K562 (cell line): ENCODE results near the gene HYOU1. TPM values are rescaled to one million over a fixed set of nuclear protein-coding genes. Genes with fewer than 3 reads are reported as not detected.

ENCODE experiments used
- ATF3 ChIP-seq, 2 experiments: fragments of 450-650 bp in 1 of 2; sonication (generic) in 1 of 2; formaldehyde crosslinking in 1 of 2; IDR thresholded peaks in 1 of 2; conservative IDR thresholded peaks in 1 of 2; 2 replicates each; pipeline versions ENCODE4 v1.6.1 to v1.8.1; 2016 to 2023; ENCODE audit warnings: mild to moderate bottlenecking in 2 of 2, moderate library complexity in 2 of 2, inconsistent platforms in 1 of 2, missing genetic modification reagents in 1 of 2
- BCLAF1 ChIP-seq, 2 experiments: fragments of 450-650 bp in 1 of 2; IDR thresholded peaks; 2 replicates each; pipeline ENCODE4 v1.6.1; 2011 to 2017; ENCODE audit warnings: low read depth in 2 of 2, antibody characterized with exemption in 1 of 2, borderline replicate concordance in 1 of 2, low read length in 1 of 2, mild to moderate bottlenecking in 1 of 2, mixed read lengths in 1 of 2; ENCODE audit not compliant: control insufficient read depth in 1 of 2
- ETS1 ChIP-seq: conservative IDR thresholded peaks from 2 replicates; pipeline ENCODE4 v1.6.1; 2011; ENCODE audit warnings: low read depth, mild to moderate bottlenecking, low read length; ENCODE audit not compliant: control insufficient read depth
- GABPA ChIP-seq: fragments of 200-800 bp; sonication (Bioruptor generic); conservative IDR thresholded peaks from 2 replicates; pipeline ENCODE4 v1.6.1; 2016; ENCODE audit warnings: low read depth, missing genetic modification characterization, missing compliant biosample characterization
- NR4A1 ChIP-seq, 2 experiments: fragments of 250-450 bp in 1 of 2; fragments of 450-650 bp in 1 of 2; sonication (Bioruptor Pico) in 1 of 2; IDR thresholded peaks; 2 replicates each; pipeline versions ENCODE4 v1.4.0 to v1.6.1; 2016 to 2020; ENCODE audit warnings: mild to moderate bottlenecking in 2 of 2, missing compliant biosample characterization in 1 of 2, missing genetic modification characterization in 1 of 2, moderate library complexity in 1 of 2
- PHF21A ChIP-seq: fragments of 450-650 bp; IDR thresholded peaks from 2 replicates; pipeline ENCODE4 v1.6.1; 2017; ENCODE audit warnings: low read depth, borderline replicate concordance
- SIRT6 ChIP-seq: IDR thresholded peaks from one replicate; pipeline ENCODE4 v1.6.1; 2012; ENCODE audit warnings: low read depth, mild to moderate bottlenecking, control low read depth, inconsistent platforms, low read length, moderate library complexity
- SMAD4 ChIP-seq: fragments of 250-450 bp; sonication (Bioruptor Pico); conservative IDR thresholded peaks from 2 replicates; pipeline ENCODE4 v1.8.0; 2021; ENCODE audit warnings: inconsistent platforms, mild to moderate bottlenecking, moderate library complexity
- SOX6 ChIP-seq: fragments of 450-650 bp; IDR thresholded peaks from 2 replicates; pipeline ENCODE4 v1.6.1; 2014; ENCODE audit warnings: mild to moderate bottlenecking
- SRSF9 ChIP-seq: fragments of 200-400 bp; formaldehyde crosslinking; IDR thresholded peaks from 2 replicates; pipeline ENCODE4 v1.6.1; 2017; ENCODE audit warnings: low read depth, low read length, borderline replicate concordance
- ZEB2 ChIP-seq: fragments of 450-650 bp; IDR thresholded peaks from 2 replicates; pipeline ENCODE4 v1.6.1; 2016
- ZNF431 ChIP-seq: sonication (generic); formaldehyde crosslinking; IDR thresholded peaks from 2 replicates; pipeline ENCODE4 v1.8.0; 2022; ENCODE audit warnings: mild to moderate bottlenecking, missing genetic modification reagents
- ZNF592 ChIP-seq: fragments of 450-650 bp; IDR thresholded peaks from 2 replicates; pipeline ENCODE4 v1.6.1; 2017; ENCODE audit warnings: antibody characterized with exemption, mild to moderate bottlenecking
- ZNF785 ChIP-seq: fragments of 250-450 bp; sonication (Bioruptor Pico); IDR thresholded peaks from 2 replicates; pipeline ENCODE4 v1.4.0; 2020; ENCODE audit warnings: mild to moderate bottlenecking
- ZSCAN32 ChIP-seq: fragments of 450-650 bp; formaldehyde crosslinking; IDR thresholded peaks from 2 replicates; pipeline ENCODE4 v1.4.0; 2020; ENCODE audit warnings: mild to moderate bottlenecking, moderate library complexity
- polyA plus RNA-seq, 8 experiments: library from polyadenylated mRNA; depleted of rRNA in 4 of 8; stranded (reverse) in 5 of 8; unstranded in 3 of 8; fragments of >200 nt; fragmentation: Nextera tagmentation in 2 of 8; fragmentation: Illumina TruSeq in 1 of 8; extraction: Ambion mirVana in 2 of 8; extraction: Trizol in 1 of 8; gene quantifications; 2 replicates each; pipeline versions ENCODE4 v1.2.1 to v1.2.3, GENCODE V29; 2011 to 2014; ENCODE audit warnings: inconsistent platforms in 1 of 8, missing spikeins in 1 of 8
- total RNA-seq, 7 experiments: library from RNA; depleted of rRNA in 6 of 7; stranded (reverse); fragments of >200 nt in 6 of 7; fragmentation: Illumina TruSeq in 2 of 7; extraction: Trizol in 2 of 7; gene quantifications; 2 replicates each; pipeline versions ENCODE4 v1.2.1 to v1.2.3, GENCODE V29; 2011 to 2021; ENCODE audit warnings: low replicate concordance in 1 of 7
- TF ChIP-seq, protein P1 (sequence below): fragments of 250-450 bp; sonication (Bioruptor Pico); IDR thresholded peaks from 2 replicates; pipeline ENCODE4 v1.4.0; 2020

HYOU1 gene
- total and polyA plus RNA-seq, 9 of the 15 experiments (the other 6 are each of a cell fraction or from before 2014, with no cell fraction given): 19.5 to 197 (median 128) TPM

DNA sequence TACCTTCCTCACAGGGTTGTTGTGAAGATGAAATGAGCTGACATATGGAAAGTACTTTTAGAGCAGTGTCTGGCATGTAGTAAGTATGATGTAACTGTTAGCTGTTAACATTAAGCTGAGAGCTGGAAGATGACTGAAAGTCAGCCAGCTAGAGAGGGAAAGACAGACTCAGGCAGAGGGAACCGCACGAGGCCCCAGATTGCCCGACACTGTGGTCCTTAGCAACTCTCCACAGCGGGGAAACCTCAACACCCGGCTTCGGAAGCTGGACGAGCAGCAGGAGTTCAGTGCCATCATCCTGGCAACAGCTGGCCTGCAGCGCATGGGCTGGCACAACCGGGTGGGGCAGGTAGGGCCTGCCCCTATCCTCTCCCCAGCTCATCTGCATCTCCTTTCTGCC, 34.2 kb upstream of the HYOU1 start (continued):
- TF ChIP-seq BCLAF1 (IDR thresholded peaks at IDR 0.05; ENCODE audit: borderline replicate concordance in 1 of 2, control insufficient read depth in 1 of 2, low read depth in 2 of 2, low read length in 1 of 2): no peak
- no peak for TF ChIP-seq ETS1
- no peak for TF ChIP-seq NR4A1 (CRISPR knock-in tag; IDR thresholded peaks at IDR 0.05)
- no peak for TF ChIP-seq NR4A1 (tag; IDR thresholded peaks at IDR 0.05)
- TF ChIP-seq ATF3 (IDR thresholded peaks at IDR 0.05): peak; percentile 64
- TF ChIP-seq ATF3 (CRISPR knock-in tag; conservative IDR thresholded peaks at IDR 0.05): no peak
- TF ChIP-seq ZNF785 (CRISPR knock-in tag): no peak
- no peak for TF ChIP-seq SIRT6
- TF ChIP-seq ZEB2: no peak
- no peak for TF ChIP-seq ZNF431
- no peak for TF ChIP-seq PHF21A
- TF ChIP-seq, protein P1, sequence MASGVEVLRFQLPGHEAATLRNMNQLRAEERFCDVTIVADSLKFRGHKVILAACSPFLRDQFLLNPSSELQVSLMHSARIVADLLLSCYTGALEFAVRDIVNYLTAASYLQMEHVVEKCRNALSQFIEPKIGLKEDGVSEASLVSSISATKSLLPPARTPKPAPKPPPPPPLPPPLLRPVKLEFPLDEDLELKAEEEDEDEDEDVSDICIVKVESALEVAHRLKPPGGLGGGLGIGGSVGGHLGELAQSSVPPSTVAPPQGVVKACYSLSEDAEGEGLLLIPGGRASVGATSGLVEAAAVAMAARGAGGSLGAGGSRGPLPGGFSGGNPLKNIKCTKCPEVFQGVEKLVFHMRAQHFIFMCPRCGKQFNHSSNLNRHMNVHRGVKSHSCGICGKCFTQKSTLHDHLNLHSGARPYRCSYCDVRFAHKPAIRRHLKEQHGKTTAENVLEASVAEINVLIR (CRISPR knock-in tag): no peak
- no peak for TF ChIP-seq ZSCAN32 (CRISPR knock-in tag)
- TF ChIP-seq GABPA (tag): no peak
- TF ChIP-seq SMAD4 (CRISPR knock-in tag): no peak
- no peak for TF ChIP-seq SRSF9
- 0 out of 2 replicates have a peak, but pooled peaks have one; percentile 22 for TF ChIP-seq ZNF592
- TF ChIP-seq SOX6: no peak
